ENCODE measurements around the gene HSDL1. TPM values are rescaled to one million over a fixed set of nuclear protein-coding genes. Genes with fewer than 3 reads are reported as not detected.

Gene HSDL1
- total RNA-seq, 2 donors from 2014 or later = 6.3 to 8.0 TPM

DNA sequence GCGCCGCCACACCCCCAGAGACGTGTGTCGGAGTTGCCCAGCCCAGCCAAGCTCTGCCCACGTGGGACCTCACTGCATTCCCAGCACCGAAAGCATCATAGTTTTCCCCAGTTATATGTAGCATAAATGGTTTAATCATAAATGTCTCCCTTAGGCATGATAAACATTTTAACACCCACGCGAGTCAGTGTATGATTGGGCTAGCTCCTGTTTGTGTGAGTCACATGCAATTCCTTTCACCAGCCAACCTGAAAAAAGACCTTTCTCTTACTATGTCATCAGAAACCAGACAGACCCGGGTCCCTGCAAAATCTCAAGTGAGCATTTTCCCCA, 32.7 kb upstream of the HSDL1 start:
- DNase-seq (no peak), ATAC-seq (no peak)
- 70 to 75% methylated on average over 9 of the region's 9 CpGs for WGBS, 2 donors
- Histone ChIP-seq H3K27me3 (no peaks in the 10 kb centered on the region), H3K36me3 (replicated peaks in 1 of 2; ENCODE audit: insufficient read depth in 1 of 2, low read depth in 2 of 2) (peaks cover 0 to 21% of the 10 kb centered on the region in 2 donors), H3K27ac (peak overlapping the region; percentile 49 to 70 (median 54)), H3K9me3 (no peaks in the 10 kb centered on the region), H3K4me1 (peaks cover 24% of the 10 kb centered on the region), H3K4me3 (no peak overlapping the region)
- no peak for TF ChIP-seq POLR2A (IDR thresholded peaks at IDR 0.05)
- TF ChIP-seq, protein P1, sequence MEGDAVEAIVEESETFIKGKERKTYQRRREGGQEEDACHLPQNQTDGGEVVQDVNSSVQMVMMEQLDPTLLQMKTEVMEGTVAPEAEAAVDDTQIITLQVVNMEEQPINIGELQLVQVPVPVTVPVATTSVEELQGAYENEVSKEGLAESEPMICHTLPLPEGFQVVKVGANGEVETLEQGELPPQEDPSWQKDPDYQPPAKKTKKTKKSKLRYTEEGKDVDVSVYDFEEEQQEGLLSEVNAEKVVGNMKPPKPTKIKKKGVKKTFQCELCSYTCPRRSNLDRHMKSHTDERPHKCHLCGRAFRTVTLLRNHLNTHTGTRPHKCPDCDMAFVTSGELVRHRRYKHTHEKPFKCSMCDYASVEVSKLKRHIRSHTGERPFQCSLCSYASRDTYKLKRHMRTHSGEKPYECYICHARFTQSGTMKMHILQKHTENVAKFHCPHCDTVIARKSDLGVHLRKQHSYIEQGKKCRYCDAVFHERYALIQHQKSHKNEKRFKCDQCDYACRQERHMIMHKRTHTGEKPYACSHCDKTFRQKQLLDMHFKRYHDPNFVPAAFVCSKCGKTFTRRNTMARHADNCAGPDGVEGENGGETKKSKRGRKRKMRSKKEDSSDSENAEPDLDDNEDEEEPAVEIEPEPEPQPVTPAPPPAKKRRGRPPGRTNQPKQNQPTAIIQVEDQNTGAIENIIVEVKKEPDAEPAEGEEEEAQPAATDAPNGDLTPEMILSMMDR (IDR thresholded peaks at IDR 0.05) = no peak
- intact Hi-C loops (cut with DNase I) = no loop called here

DNA sequence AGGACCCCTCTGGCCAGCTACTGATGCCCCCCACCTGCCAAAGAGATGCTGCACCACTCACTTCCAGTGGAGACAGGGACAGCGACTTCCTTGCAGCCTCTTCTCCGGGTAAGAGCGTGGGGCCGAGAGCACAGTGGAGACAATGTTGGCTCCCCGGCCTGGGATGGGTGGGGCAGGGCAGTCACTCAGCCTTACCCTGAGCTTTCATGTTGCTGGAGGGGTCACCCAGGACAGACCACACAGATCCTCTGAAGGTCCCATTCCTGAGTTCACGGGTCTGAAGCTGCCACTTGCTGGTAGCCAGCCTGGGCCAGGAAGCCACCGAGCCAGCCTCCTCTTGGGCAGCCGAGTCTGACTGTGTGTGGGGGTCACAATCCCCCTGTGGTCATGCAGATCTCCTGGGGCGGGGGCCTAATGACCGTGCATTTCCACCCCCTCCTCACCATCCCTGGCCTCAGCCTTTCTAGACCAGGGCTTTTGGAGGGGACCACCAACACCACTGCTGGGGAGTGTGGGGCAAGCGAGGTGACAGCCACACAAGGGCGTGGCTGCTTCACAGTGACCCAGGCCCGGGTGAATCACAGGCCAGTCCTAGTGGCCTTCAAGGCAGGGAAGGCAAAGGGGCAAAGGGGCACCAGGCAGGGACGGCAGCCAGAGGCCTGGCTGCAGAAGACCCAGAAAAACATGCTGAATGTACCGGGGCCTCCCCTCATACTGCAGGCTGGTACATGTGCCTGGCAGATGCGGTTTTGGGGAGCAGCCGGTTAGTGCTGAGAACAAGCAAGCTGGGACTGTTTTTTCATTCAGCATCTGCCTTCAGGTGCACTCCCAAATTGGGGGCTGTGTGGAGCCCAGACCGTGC, 31.4 kb upstream of the HSDL1 start:
- no peaks in the 10 kb centered on the region for H3K27me3 ChIP-seq
- H3K4me3 ChIP-seq = no peak overlapping the region
- no peaks in the 10 kb centered on the region for H3K9me3 ChIP-seq
- no peak for DNase-seq
- peaks cover 0 to 17% of the 10 kb centered on the region in 2 donors for H3K36me3 ChIP-seq (replicated peaks in 1 of 2; ENCODE audit: insufficient read depth in 1 of 2, low read depth in 2 of 2)
- WGBS, 2 donors = 53 to 64% methylated on average over 2 to 18 of the region's 18 CpGs
- no peak for ATAC-seq
- intact Hi-C loops (cut with DNase I) = no loop called here
- no peak for TF ChIP-seq POLR2A (IDR thresholded peaks at IDR 0.05)
- TF ChIP-seq, protein P1 (IDR thresholded peaks at IDR 0.05) = no peak
- peak overlapping the region; percentile 49 to 70 (median 54) for H3K27ac ChIP-seq
- H3K4me1 ChIP-seq = peaks cover 24% of the 10 kb centered on the region

- peak; percentile 79 for ATAC-seq
Observed at GRCh38 chr16:84175350-84176081, 30.5 kb upstream of the HSDL1 start.

DNA sequence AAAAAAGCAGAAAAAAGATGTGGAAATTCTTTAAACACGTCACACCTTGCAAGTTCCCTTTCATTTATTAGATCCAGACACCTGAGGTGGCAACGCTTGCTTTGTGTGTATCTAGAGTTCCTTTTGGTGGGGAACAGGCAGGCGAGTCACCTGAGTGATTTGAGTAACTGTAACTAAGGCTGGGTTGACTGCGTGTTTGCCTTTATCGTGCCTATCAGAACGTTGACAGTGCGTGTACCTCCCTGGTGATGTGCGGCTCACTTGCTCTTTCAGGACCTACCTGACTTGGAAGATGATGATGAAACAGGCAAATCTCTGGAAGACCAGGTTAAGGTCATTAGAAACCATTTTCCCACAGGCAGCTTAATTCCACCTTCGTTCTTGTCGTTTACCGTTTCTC, 29.4 kb upstream of the HSDL1 start:
- Histone ChIP-seq H3K4me3 (no peak overlapping the region), H3K9me3 (no peaks in the 10 kb centered on the region), H3K27me3 (no peaks in the 10 kb centered on the region), H3K4me1 (peaks cover 24% of the 10 kb centered on the region), H3K36me3 (replicated peaks in 1 of 2; ENCODE audit: insufficient read depth in 1 of 2, low read depth in 2 of 2) (peaks cover 0 to 6% of the 10 kb centered on the region in 2 donors), H3K27ac (no peak overlapping the region)
- TF ChIP-seq, protein P1 (IDR thresholded peaks at IDR 0.05) = no peak
- no peak for TF ChIP-seq POLR2A (IDR thresholded peaks at IDR 0.05)
- DNase-seq = no peak
- WGBS, 2 donors = 48 to 59% methylated on average over 11 of the region's 11 CpGs
- intact Hi-C loops (cut with DNase I) = no loop called here
- ATAC-seq = no peak

More at GRCh38 chr16:84175350-84176081, 30.5 kb upstream of the HSDL1 start:
- peaks cover 24% of the 10 kb centered on the region for H3K4me1 ChIP-seq
- intact Hi-C loops (cut with DNase I) = no loop called here
- peak overlapping the region in 2 of 4 donors; percentile 49 to 70 for H3K27ac ChIP-seq
- H3K27me3 ChIP-seq = no peaks in the 10 kb centered on the region
- WGBS, 2 donors = 15 to 21% methylated on average over 9 to 10 of the region's 10 CpGs
- H3K9me3 ChIP-seq = no peaks in the 10 kb centered on the region
- TF ChIP-seq POLR2A (IDR thresholded peaks at IDR 0.05) = no peak
- TF ChIP-seq, protein P1 (IDR thresholded peaks at IDR 0.05) = peak; percentile 54 to 90 (median 84)
- no peak overlapping the region for H3K4me3 ChIP-seq
- DNase-seq = peak; percentile 53 to 74 (median 68)
- peaks cover 0 to 9% of the 10 kb centered on the region in 2 donors for H3K36me3 ChIP-seq (replicated peaks in 1 of 2; ENCODE audit: insufficient read depth in 1 of 2, low read depth in 2 of 2)

Measured in body of pancreas (tissue), 4 donors.